Body of pancreas (tissue), 4 donors: ENCODE data around the gene LHFPL6. TPM values are rescaled to one million over a fixed set of nuclear protein-coding genes. Genes with fewer than 3 reads are reported as not detected.

ENCODE experiments used
- ATAC-seq: fragments of 150-250 bp; one replicate; pipeline ENCODE4 v1.9.1; 2016
- DNase-seq, 4 donors: peaks; one replicate each; pipeline ENCODE4 v3.0.0-alpha.2; 2019
- H3K27ac ChIP-seq, 4 donors: fragments of 200-600 bp; sonication (generic); 1 replicate in 3 of 4; 2 replicates in 1 of 4; pipeline versions ENCODE4 v1.5.1 to v1.6.1; 2016 to 2019; ENCODE audit warnings: mild to moderate bottlenecking in 1 of 4, mixed read lengths in 1 of 4, moderate library complexity in 1 of 4
- H3K27me3 ChIP-seq, 2 donors: fragments of 200-600 bp; sonication (generic); one replicate each; pipeline ENCODE4 v1.6.0; 2016; ENCODE audit warnings: mild to moderate bottlenecking in 1 of 2
- H3K36me3 ChIP-seq, 2 donors: fragments of 200-600 bp; sonication (generic); replicated peaks in 1 of 2; 2 replicates each; pipeline ENCODE4 v1.5.1; 2016; ENCODE audit warnings: low read depth in 2 of 2; ENCODE audit not compliant: insufficient read depth in 1 of 2
- H3K4me1 ChIP-seq: fragments of 200-600 bp; sonication (generic); one replicate; pipeline ENCODE4 v1.6.0; 2016
- H3K4me3 ChIP-seq, 2 donors: fragments of 200-600 bp; sonication (generic); 1 replicate in 1 of 2; 2 replicates in 1 of 2; pipeline ENCODE4 v1.5.1; 2016 to 2019
- H3K9me3 ChIP-seq, 3 donors: fragments of 200-600 bp; sonication (generic); 1 replicate in 2 of 3; 2 replicates in 1 of 3; pipeline ENCODE4 v1.5.1; 2016
- POLR2A ChIP-seq, 3 donors: fragments of 450-650 bp; IDR thresholded peaks; one replicate each; pipeline ENCODE4 v1.6.1; 2016; ENCODE audit warnings: antibody characterized with exemption in 3 of 3, mild to moderate bottlenecking in 2 of 3
- WGBS, 2 donors: methylation state at CpG; one replicate each; pipeline ENCODE4 v1.1.5; 2017; 5-methylcytosine and 5-hydroxymethylcytosine counted together
- intact Hi-C: fragments of 100-400 bp; cut with DNase I; formaldehyde crosslinking; loops from one replicate; pipeline ENCODE4 v1.15.1; 2023
- total RNA-seq, 2 donors: library from RNA; depleted of rRNA; stranded (reverse); fragments of >200 nt; gene quantifications; one replicate each; pipeline ENCODE4 v1.1.0, GENCODE V29; 2016
- TF ChIP-seq, protein P1 (sequence below), 7 experiments: fragments of 450-650 bp in 4 of 7; fragments of 200-600 bp in 3 of 7; sonication (generic) in 3 of 7; IDR thresholded peaks; one replicate each; pipeline ENCODE4 v1.5.1; 2016 to 2019; ENCODE audit warnings: antibody characterized with exemption in 7 of 7

The LHFPL6 gene
- total RNA-seq, 2 donors from 2014 or later, result 18.4 to 30.7 TPM

GRCh38 chr13:39330504-39330903, 272.5 kb downstream of the LHFPL6 start:
- WGBS, 2 donors, result 92 to 95% methylated on average over 2 of the region's 2 CpGs
- Histone ChIP-seq H3K27me3 (no peaks in the 10 kb centered on the region), H3K4me1 (no peaks in the 10 kb centered on the region), H3K9me3 (no peaks in the 10 kb centered on the region), H3K36me3 (no peaks in the 10 kb centered on the region), H3K27ac (no peak overlapping the region), H3K4me3 (no peak overlapping the region)
- no peak for TF ChIP-seq POLR2A (IDR thresholded peaks at IDR 0.05)
- TF ChIP-seq, protein P1, sequence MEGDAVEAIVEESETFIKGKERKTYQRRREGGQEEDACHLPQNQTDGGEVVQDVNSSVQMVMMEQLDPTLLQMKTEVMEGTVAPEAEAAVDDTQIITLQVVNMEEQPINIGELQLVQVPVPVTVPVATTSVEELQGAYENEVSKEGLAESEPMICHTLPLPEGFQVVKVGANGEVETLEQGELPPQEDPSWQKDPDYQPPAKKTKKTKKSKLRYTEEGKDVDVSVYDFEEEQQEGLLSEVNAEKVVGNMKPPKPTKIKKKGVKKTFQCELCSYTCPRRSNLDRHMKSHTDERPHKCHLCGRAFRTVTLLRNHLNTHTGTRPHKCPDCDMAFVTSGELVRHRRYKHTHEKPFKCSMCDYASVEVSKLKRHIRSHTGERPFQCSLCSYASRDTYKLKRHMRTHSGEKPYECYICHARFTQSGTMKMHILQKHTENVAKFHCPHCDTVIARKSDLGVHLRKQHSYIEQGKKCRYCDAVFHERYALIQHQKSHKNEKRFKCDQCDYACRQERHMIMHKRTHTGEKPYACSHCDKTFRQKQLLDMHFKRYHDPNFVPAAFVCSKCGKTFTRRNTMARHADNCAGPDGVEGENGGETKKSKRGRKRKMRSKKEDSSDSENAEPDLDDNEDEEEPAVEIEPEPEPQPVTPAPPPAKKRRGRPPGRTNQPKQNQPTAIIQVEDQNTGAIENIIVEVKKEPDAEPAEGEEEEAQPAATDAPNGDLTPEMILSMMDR (IDR thresholded peaks at IDR 0.05), result no peak
- intact Hi-C loops, result no loop called here
- ATAC-seq (no peak), DNase-seq (no peak)

DNA sequence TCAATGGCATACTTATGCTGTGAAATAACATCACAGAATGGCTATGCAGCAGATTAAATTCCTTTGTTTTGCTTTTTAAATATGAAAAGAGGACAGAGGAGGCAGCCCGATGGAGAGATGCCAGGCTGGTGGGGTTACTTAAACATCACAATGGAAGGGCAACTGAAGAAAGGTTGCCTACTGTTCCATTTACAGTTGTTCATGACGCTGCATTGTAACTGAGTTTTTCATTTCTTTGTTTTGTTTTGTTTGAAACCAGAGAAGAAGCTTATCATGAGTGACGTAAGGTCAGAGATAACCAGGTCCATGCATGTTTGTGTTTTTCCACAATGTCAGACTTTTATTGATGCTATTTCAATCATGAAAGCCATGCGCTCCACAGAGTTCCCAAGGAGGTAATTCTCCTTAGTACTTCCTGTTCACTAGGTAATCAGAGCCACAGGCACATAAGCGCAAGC, 273.8 kb downstream of the LHFPL6 start:
- intact Hi-C loops, result no loop called here
- H3K36me3 ChIP-seq, result no peaks in the 10 kb centered on the region
- ATAC-seq, result no peak
- H3K4me3 ChIP-seq, result no peak overlapping the region
- TF ChIP-seq, protein P1 (IDR thresholded peaks at IDR 0.05), result no peak
- TF ChIP-seq POLR2A (IDR thresholded peaks at IDR 0.05), result no peak
- no peaks in the 10 kb centered on the region for H3K27me3 ChIP-seq
- H3K9me3 ChIP-seq, result no peaks in the 10 kb centered on the region
- no peaks in the 10 kb centered on the region for H3K4me1 ChIP-seq
- H3K27ac ChIP-seq, result no peak overlapping the region
- DNase-seq, result no peak
- WGBS, 2 donors, result 47 to 54% methylated on average over 5 of the region's 5 CpGs

DNA sequence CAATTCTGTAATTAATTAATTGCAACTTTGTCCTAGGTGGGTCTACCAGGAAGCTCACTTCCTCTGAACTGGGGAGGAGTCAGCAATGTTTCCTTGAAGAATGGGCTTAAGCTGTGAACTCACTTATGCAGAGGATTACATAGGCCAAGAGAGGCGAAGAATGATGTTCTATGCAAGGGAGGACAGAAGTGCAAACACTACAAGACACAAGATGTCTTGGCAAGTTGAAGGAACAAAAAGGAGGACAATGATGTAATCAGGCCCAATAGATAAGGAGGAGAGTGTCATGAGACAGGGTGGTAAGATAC, 275.9 kb downstream of the LHFPL6 start:
- Histone ChIP-seq H3K27ac (no peak overlapping the region), H3K27me3 (no peaks in the 10 kb centered on the region), H3K36me3 (no peaks in the 10 kb centered on the region), H3K9me3 (no peaks in the 10 kb centered on the region), H3K4me3 (no peak overlapping the region), H3K4me1 (no peaks in the 10 kb centered on the region)
- no peak for ATAC-seq
- no peak for DNase-seq
- WGBS, 2 donors, result 81 to 93% methylated on average over 1 of the region's 1 CpG
- no peak for TF ChIP-seq POLR2A (IDR thresholded peaks at IDR 0.05)
- TF ChIP-seq, protein P1 (IDR thresholded peaks at IDR 0.05), result no peak
- intact Hi-C loops, result no loop called here

DNA sequence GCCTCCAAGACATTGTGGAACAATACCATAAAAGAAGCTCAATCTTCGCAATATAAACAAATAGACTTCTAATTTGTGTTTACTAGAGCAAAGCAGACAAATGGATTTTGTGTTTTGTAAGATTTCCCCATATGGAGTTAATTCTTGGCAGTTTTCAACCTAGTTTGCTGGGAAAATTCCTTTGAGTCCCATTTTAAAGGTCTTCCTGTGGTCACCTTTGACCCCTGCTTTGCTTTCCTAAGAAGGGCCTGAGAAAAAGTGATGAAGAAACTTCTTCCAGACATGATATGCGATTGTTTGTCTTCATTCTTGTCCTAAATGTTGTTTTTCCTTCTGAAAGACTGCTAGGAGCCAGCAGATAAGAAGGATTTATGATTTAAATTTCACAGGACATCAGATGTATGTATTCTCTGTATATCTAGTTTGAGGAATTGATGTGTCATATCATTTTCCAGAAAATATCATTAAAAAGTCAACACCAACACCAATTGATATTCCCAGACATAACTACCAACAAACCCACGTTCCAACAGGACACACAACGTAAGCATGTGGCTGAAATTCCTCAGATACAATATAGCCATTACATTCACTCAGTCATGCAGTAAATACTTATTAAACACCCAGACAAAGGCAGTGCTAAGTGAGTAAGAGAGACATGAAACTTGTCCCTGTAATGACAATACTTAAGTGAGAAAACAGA, 276.4 kb downstream of the LHFPL6 start:
- Histone ChIP-seq H3K9me3 (no peaks in the 10 kb centered on the region), H3K36me3 (no peaks in the 10 kb centered on the region), H3K4me3 (no peak overlapping the region), H3K27me3 (no peaks in the 10 kb centered on the region), H3K4me1 (no peaks in the 10 kb centered on the region), H3K27ac (no peak overlapping the region)
- TF ChIP-seq, protein P1 (IDR thresholded peaks at IDR 0.05), result no peak
- DNase-seq, result no peak
- intact Hi-C loops, result no loop called here
- no peak for ATAC-seq
- 60 to 66% methylated on average over 4 of the region's 4 CpGs for WGBS, 2 donors

DNA sequence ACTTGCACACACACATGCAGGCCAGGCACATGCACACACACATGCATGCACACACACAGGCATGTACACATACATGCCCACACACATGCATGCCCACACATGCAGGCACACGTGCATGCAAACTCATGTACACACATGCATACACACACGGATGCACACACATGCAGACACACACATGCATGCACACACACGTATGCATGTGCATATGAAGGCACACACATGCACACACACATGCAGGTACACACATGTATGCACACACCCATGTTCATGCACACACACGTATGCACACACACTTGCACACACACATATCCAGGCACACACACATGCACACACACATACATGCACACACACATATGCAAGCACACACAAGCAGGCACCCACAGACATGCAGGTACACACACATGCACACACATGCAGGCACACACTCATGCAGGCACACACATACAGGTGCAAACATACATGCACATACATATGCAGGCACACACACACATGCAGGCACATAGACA, 278.1 kb downstream of the LHFPL6 start:
- H3K4me1 ChIP-seq, result no peaks in the 10 kb centered on the region
- no peaks in the 10 kb centered on the region for H3K36me3 ChIP-seq
- DNase-seq, result no peak
- WGBS, 2 donors, result 67 to 69% methylated on average over 4 of the region's 4 CpGs
- no peak for ATAC-seq
- intact Hi-C loops, result no loop called here
- H3K27me3 ChIP-seq, result no peaks in the 10 kb centered on the region
- H3K4me3 ChIP-seq, result no peak overlapping the region
- no peaks in the 10 kb centered on the region for H3K9me3 ChIP-seq
- TF ChIP-seq, protein P1 (IDR thresholded peaks at IDR 0.05), result no peak
- no peak for TF ChIP-seq POLR2A (IDR thresholded peaks at IDR 0.05)
- no peak overlapping the region for H3K27ac ChIP-seq
